Caco-2 (cell line): Measurements from ENCODE around the gene MICALL1. TPM values are rescaled to one million over a fixed set of nuclear protein-coding genes. Genes with fewer than 3 reads are reported as not detected.

Experiments used
- BruUV-seq: library from RNA; stranded (reverse); fragments of 400-500 nt; replicated peaks from 2 replicates; lab custom pipeline; 2021; lab: Mats Ljungman, UMichigan
- CTCF ChIA-PET: fragments of 300-600 bp; sonication (Branson Sonifier 250); formaldehyde crosslinking; loops from one replicate; lab custom pipeline; 2022; ENCODE audit warnings: antibody characterized with exemption; lab: Charles Lee
- POLR2A ChIA-PET: fragments of 300-600 bp; sonication (Branson Sonifier 250); formaldehyde crosslinking; loops from one replicate; lab custom pipeline; 2022; ENCODE audit warnings: antibody characterized with exemption; lab: Charles Lee
- DNase-seq, 2 experiments: peaks; one replicate each; pipeline versions ENCODE4 v3.0.0 to v3.0.0-alpha.2; 2020 to 2022
- H3K27me3 ChIP-seq: replicated peaks from 2 replicates; pipeline ENCODE4 v1.6.0; 2011; ENCODE audit warnings: low read length; ENCODE audit not compliant: control insufficient read depth, insufficient read depth
- H3K36me3 ChIP-seq: 2 replicates; pipeline ENCODE4 v1.5.1; 2011; ENCODE audit warnings: low read length; ENCODE audit not compliant: control insufficient read depth, insufficient read depth
- H3K4me1 ChIP-seq: fragments of 250-450 bp; sonication (Bioruptor Pico); 2 replicates; pipeline ENCODE4 v1.5.1; 2020; ENCODE audit warnings: mild to moderate bottlenecking
- H3K4me3 ChIP-seq: 2 replicates; pipeline ENCODE4 v1.5.1; 2011; ENCODE audit warnings: low read depth, mild to moderate bottlenecking, control low read depth, low read length
- H3K9me3 ChIP-seq: fragments of 250-450 bp; sonication (Bioruptor Pico); 2 replicates; pipeline ENCODE4 v1.5.1; 2020; ENCODE audit warnings: mild to moderate bottlenecking, moderate library complexity
- H3K27ac Mint-ChIP-seq: one replicate; pipeline ENCODE4 v1.8.0; 2022; ENCODE audit warnings: mixed read lengths; ENCODE audit not compliant: unreplicated experiment
- H3K27me3 Mint-ChIP-seq: one replicate; pipeline ENCODE4 v1.8.0; 2022; ENCODE audit warnings: mixed read lengths; ENCODE audit not compliant: insufficient read depth, unreplicated experiment
- H3K36me3 Mint-ChIP-seq: one replicate; pipeline ENCODE4 v1.8.0; 2022; ENCODE audit warnings: mild to moderate bottlenecking, mixed read lengths; ENCODE audit not compliant: insufficient read depth, unreplicated experiment
- H3K4me1 Mint-ChIP-seq: one replicate; pipeline ENCODE4 v1.8.0; 2022; ENCODE audit warnings: low read depth, mixed read lengths; ENCODE audit not compliant: unreplicated experiment
- H3K4me3 Mint-ChIP-seq: one replicate; pipeline ENCODE4 v1.8.0; 2022; ENCODE audit warnings: mild to moderate bottlenecking, moderate library complexity, mixed read lengths; ENCODE audit not compliant: unreplicated experiment
- H3K9me3 Mint-ChIP-seq: one replicate; pipeline ENCODE4 v1.8.0; 2022; ENCODE audit warnings: mixed read lengths; ENCODE audit not compliant: unreplicated experiment
- intact Hi-C: fragments of 100-400 bp; cut with micrococcal nuclease; formaldehyde crosslinking; loops from one replicate; pipeline ENCODE4 v1.10.0; 2022; ENCODE audit not compliant: unreplicated experiment
- total RNA-seq: library from RNA; stranded (reverse); gene quantifications from 2 replicates; pipeline ENCODE4 v1.2.3, GENCODE V29; 2022
- TF ChIP-seq, protein P1 (sequence below), 2 experiments: fragments of 200-600 bp in 1 of 2; IDR thresholded peaks; 1 replicate in 1 of 2; 2 replicates in 1 of 2; pipeline versions ENCODE4 v1.5.1 to v1.8.0; 2011 to 2022; ENCODE audit warnings: antibody characterized with exemption in 1 of 2, control low read depth in 1 of 2, inconsistent platforms in 1 of 2, low read depth in 1 of 2, low read length in 1 of 2, mild to moderate bottlenecking in 1 of 2, moderate library complexity in 1 of 2; ENCODE audit not compliant: insufficient read depth in 1 of 2, severe bottlenecking in 1 of 2, unreplicated experiment in 1 of 2

The MICALL1 gene
- total RNA-seq, 1 experiment from 2014 or later = 46.7 TPM

GRCh38 chr22:37927637-37927936 is 21.5 kb downstream of the MICALL1 start:
- Mint-ChIP-seq H3K36me3 (peaks cover 32% of the 10 kb centered on the region), H3K4me3 (no peak overlapping the region), H3K4me1 (no peaks in the 10 kb centered on the region), H3K9me3 (no peaks in the 10 kb centered on the region), H3K27me3 (no peaks in the 10 kb centered on the region), H3K27ac (peak overlapping the region; percentile 16)
- no peaks in the 10 kb centered on the region for H3K4me1 ChIP-seq
- ChIA-PET POLR2A (no interaction called here), CTCF (no interaction called here)
- no TSS peak for BruUV-seq
- no peak for DNase-seq
- no peaks in the 10 kb centered on the region for H3K27me3 ChIP-seq
- intact Hi-C loops = no loop called here
- TF ChIP-seq, protein P1, sequence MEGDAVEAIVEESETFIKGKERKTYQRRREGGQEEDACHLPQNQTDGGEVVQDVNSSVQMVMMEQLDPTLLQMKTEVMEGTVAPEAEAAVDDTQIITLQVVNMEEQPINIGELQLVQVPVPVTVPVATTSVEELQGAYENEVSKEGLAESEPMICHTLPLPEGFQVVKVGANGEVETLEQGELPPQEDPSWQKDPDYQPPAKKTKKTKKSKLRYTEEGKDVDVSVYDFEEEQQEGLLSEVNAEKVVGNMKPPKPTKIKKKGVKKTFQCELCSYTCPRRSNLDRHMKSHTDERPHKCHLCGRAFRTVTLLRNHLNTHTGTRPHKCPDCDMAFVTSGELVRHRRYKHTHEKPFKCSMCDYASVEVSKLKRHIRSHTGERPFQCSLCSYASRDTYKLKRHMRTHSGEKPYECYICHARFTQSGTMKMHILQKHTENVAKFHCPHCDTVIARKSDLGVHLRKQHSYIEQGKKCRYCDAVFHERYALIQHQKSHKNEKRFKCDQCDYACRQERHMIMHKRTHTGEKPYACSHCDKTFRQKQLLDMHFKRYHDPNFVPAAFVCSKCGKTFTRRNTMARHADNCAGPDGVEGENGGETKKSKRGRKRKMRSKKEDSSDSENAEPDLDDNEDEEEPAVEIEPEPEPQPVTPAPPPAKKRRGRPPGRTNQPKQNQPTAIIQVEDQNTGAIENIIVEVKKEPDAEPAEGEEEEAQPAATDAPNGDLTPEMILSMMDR (IDR thresholded peaks at IDR 0.05; ENCODE audit: insufficient read depth in 1 of 2, low read depth in 1 of 2, low read length in 1 of 2, severe bottlenecking in 1 of 2, unreplicated experiment in 1 of 2) = no peak
- H3K36me3 ChIP-seq = no peaks in the 10 kb centered on the region; the same call in 1 of the 2 replicates
- no peak overlapping the region for H3K4me3 ChIP-seq
- no peaks in the 10 kb centered on the region for H3K9me3 ChIP-seq

DNA sequence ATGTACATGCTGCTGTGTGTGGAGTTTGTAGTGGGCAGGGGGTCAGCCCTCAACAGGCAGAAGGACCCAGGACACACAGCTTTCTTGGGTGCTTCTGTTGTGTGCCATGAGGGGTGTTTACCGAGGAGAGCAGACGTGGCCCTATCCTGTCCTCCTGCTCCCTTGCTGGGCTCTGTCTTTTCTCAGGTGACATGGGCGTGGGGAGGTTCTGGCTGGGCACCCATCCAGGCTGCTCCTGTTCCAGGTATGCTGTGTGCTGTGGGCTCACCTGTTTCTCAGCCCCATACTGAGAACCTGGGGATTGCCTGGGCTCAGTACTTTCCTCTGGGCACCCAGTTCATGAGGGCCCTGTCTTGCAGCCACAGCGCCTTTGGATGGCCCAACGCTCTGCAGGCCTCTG is 23.3 kb downstream of the MICALL1 start:
- intact Hi-C loops = no loop called here
- ChIA-PET POLR2A (no interaction called here), CTCF (no interaction called here)
- Mint-ChIP-seq H3K27ac (no peak overlapping the region), H3K36me3 (peaks cover 31% of the 10 kb centered on the region), H3K4me1 (peaks cover 8% of the 10 kb centered on the region), H3K27me3 (no peaks in the 10 kb centered on the region), H3K9me3 (no peaks in the 10 kb centered on the region), H3K4me3 (no peak overlapping the region)
- Histone ChIP-seq H3K27me3 (no peaks in the 10 kb centered on the region), H3K36me3 (no peaks in the 10 kb centered on the region), H3K4me1 (no peaks in the 10 kb centered on the region), H3K9me3 (no peaks in the 10 kb centered on the region), H3K4me3 (no peak overlapping the region)
- TF ChIP-seq, protein P1 (IDR thresholded peaks at IDR 0.05; ENCODE audit: insufficient read depth in 1 of 2, low read depth in 1 of 2, low read length in 1 of 2, severe bottlenecking in 1 of 2, unreplicated experiment in 1 of 2) = no peak
- no peak for DNase-seq
- BruUV-seq = no TSS peak

DNA sequence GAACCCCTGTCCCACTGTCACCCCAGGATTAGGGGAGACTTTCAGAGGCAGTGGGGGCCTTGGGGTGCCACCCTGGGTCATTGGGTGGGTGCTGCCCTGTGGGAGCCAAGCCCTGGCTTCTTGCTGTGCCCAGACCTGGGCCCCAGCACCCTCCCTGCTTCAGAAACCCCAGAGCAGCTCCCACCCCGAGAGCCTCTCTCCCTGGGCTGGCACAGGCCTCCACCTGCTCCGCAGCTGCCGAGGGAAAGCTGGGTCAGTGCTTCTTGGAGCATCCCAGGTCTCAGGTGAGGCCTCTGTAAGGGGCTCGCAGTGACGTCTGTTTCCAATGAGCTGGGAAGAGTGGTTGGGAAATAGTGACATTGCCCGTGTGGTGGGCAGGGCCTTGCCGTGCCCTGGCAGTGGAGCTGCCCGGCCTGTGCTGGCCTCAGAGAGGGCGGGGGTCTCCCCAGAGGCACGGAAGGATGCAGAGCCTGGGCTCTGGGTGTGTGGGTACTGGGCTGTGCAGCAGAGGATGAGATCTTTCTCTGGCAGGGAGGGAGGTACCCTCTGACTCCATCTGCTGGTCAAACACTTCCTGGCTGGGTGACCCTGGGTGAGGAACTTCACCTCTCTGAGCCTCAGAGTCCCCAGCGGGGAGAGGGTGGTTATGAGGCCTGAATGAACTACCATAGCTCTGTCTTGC is 24.3 kb downstream of the MICALL1 start:
- H3K36me3 ChIP-seq = no peaks in the 10 kb centered on the region
- Mint-ChIP-seq H3K36me3 (peaks cover 30% of the 10 kb centered on the region), H3K9me3 (no peaks in the 10 kb centered on the region), H3K27me3 (no peaks in the 10 kb centered on the region), H3K27ac (no peak overlapping the region), H3K4me3 (no peak overlapping the region), H3K4me1 (peaks cover 8% of the 10 kb centered on the region)
- intact Hi-C loops = loop anchor here (5.0 kb wide), 1 partner anchor 37 kb away; no protein-coding TSS in a partner anchor
- no peak overlapping the region for H3K4me3 ChIP-seq
- BruUV-seq = no TSS peak
- H3K4me1 ChIP-seq = no peaks in the 10 kb centered on the region
- DNase-seq = peak in 1 of 2 experiments; percentile 41
- POLR2A ChIA-PET = no interaction called here
- CTCF ChIA-PET = interaction anchor here (0.5 to 1.7 kb wide), 2 partner anchors 17 to 43 kb away, joined by 5 read pairs; no protein-coding TSS in a partner anchor
- no peaks in the 10 kb centered on the region for H3K27me3 ChIP-seq
- TF ChIP-seq, protein P1 (IDR thresholded peaks at IDR 0.05; ENCODE audit: insufficient read depth in 1 of 2, low read depth in 1 of 2, low read length in 1 of 2, severe bottlenecking in 1 of 2, unreplicated experiment in 1 of 2) = peak; percentile 28 to 37
- H3K9me3 ChIP-seq = no peaks in the 10 kb centered on the region
